ENCODE measurements around the gene APOBEC3G.
A peak's percentile ranks its signal among the peaks of the same experiment; 100 is the strongest.
"Not testable (repeated sequence)": the region's sequence is repeated elsewhere in the genome, so short reads cannot be mapped to it uniquely, and the experiment has no call there.

The APOBEC3G gene

GRCh38 chr22:39077026-39077840 is at the start of gene APOBEC3G:
APOBEC3G (plus strand) TSS chr22:39077275; CDS start chr22:39077362, 87 bp downstream.
- not testable (repeated sequence) for H3K27me3 Mint-ChIP-seq, H3K9me3 Mint-ChIP-seq
- CTCF ChIA-PET, result interaction anchor here (1.1 kb wide), 1 partner anchor 8 kb away, joined by 5 read pairs; no protein-coding TSS in a partner anchor
- H3K36me3 Mint-ChIP-seq, result peaks cover 30% of the 10 kb centered on the region
- H3K4me1 Mint-ChIP-seq, result peaks cover 53% of the 10 kb centered on the region
- peak within 1 kb of the TSS; percentile 94 for H3K4me3 Mint-ChIP-seq
- DNase-seq, result peak; percentile 81
- peak within 1 kb of the TSS; percentile 89 for H3K27ac Mint-ChIP-seq

- no peak for DNase-seq
- Mint-ChIP-seq H3K4me3 (no peak overlapping the region), H3K9me3 (no peaks in the 10 kb centered on the region), H3K4me1 (peaks cover 43% of the 10 kb centered on the region), H3K27ac (no peak overlapping the region), H3K36me3 (peaks cover 34% of the 10 kb centered on the region), H3K27me3 (no peaks in the 10 kb centered on the region)
- CTCF ChIA-PET, result no interaction called here
Observed at GRCh38 chr22:39027717-39028116, 49.4 kb upstream of the APOBEC3G start.

GRCh38 chr22:39028281-39028680 is 48.8 kb upstream of the APOBEC3G start:
- Mint-ChIP-seq H3K4me3 (no peak overlapping the region), H3K27ac (no peak overlapping the region), H3K4me1 (peaks cover 39% of the 10 kb centered on the region), H3K27me3 (no peaks in the 10 kb centered on the region), H3K36me3 (peaks cover 38% of the 10 kb centered on the region), H3K9me3 (no peaks in the 10 kb centered on the region)
- CTCF ChIA-PET, result no interaction called here
- DNase-seq, result no peak

- no peaks in the 10 kb centered on the region for H3K9me3 Mint-ChIP-seq
- DNase-seq, result no peak
- H3K27me3 Mint-ChIP-seq, result no peaks in the 10 kb centered on the region
- CTCF ChIA-PET, result no interaction called here
- no peak overlapping the region for H3K27ac Mint-ChIP-seq
- H3K4me1 Mint-ChIP-seq, result peaks cover 30% of the 10 kb centered on the region
- H3K4me3 Mint-ChIP-seq, result no peak overlapping the region
- peaks cover 36% of the 10 kb centered on the region for H3K36me3 Mint-ChIP-seq
Observed at GRCh38 chr22:39029227-39029626, 47.8 kb upstream of the APOBEC3G start.

GRCh38 chr22:39030705-39031104 is 46.4 kb upstream of the APOBEC3G start:
- no peak for DNase-seq
- H3K9me3 Mint-ChIP-seq, result no peaks in the 10 kb centered on the region
- H3K4me3 Mint-ChIP-seq, result no peak overlapping the region
- H3K27ac Mint-ChIP-seq, result no peak overlapping the region
- peaks cover 15% of the 10 kb centered on the region for H3K4me1 Mint-ChIP-seq
- CTCF ChIA-PET, result interaction anchor here (0.6 kb wide), 1 partner anchor 288 kb away, joined by 4 read pairs; no protein-coding TSS in a partner anchor
- peaks cover 26% of the 10 kb centered on the region for H3K36me3 Mint-ChIP-seq
- no peaks in the 10 kb centered on the region for H3K27me3 Mint-ChIP-seq

GRCh38 chr22:39031434-39032295 is 45.4 kb upstream of the APOBEC3G start:
- not testable (repeated sequence) for H3K9me3 Mint-ChIP-seq, H3K4me3 Mint-ChIP-seq, H3K27me3 Mint-ChIP-seq, DNase-seq, H3K27ac Mint-ChIP-seq
- Mint-ChIP-seq H3K4me1 (peaks cover 16% of the 10 kb centered on the region), H3K36me3 (peaks cover 21% of the 10 kb centered on the region)
- CTCF ChIA-PET, result interaction anchor here (0.6 kb wide), 1 partner anchor 287 kb away, joined by 4 read pairs; no protein-coding TSS in a partner anchor

- H3K36me3 Mint-ChIP-seq, result peaks cover 18% of the 10 kb centered on the region
- CTCF ChIA-PET, result interaction anchor here (0.9 kb wide), 1 partner anchor 53 kb away, joined by 3 read pairs; no protein-coding TSS in a partner anchor
- not testable (repeated sequence) for H3K27ac Mint-ChIP-seq, H3K9me3 Mint-ChIP-seq, H3K27me3 Mint-ChIP-seq, DNase-seq, H3K4me3 Mint-ChIP-seq
- H3K4me1 Mint-ChIP-seq, result peaks cover 42% of the 10 kb centered on the region
Observed at GRCh38 chr22:39037071-39037470, 40.0 kb upstream of the APOBEC3G start.

- H3K36me3 Mint-ChIP-seq, result peaks cover 10% of the 10 kb centered on the region
- CTCF ChIA-PET, result no interaction called here
- peak overlapping the region; percentile 86 for H3K4me3 Mint-ChIP-seq
- peaks cover 52% of the 10 kb centered on the region for H3K4me1 Mint-ChIP-seq
- peak overlapping the region; percentile 88 for H3K27ac Mint-ChIP-seq
- DNase-seq, result no peak
- no peaks in the 10 kb centered on the region for H3K27me3 Mint-ChIP-seq
- H3K9me3 Mint-ChIP-seq, result no peaks in the 10 kb centered on the region
Observed at GRCh38 chr22:39039306-39040126, 37.6 kb upstream of the APOBEC3G start.

GRCh38 chr22:39040155-39040537 is 36.9 kb upstream of the APOBEC3G start:
- Mint-ChIP-seq H3K4me1 (peaks cover 57% of the 10 kb centered on the region), H3K4me3 (peak overlapping the region; percentile 86), H3K36me3 (peaks cover 15% of the 10 kb centered on the region), H3K27ac (peak overlapping the region; percentile 88)
- H3K27me3 Mint-ChIP-seq, DNase-seq, H3K9me3 Mint-ChIP-seq, CTCF ChIA-PET: not testable (repeated sequence)

- H3K9me3 Mint-ChIP-seq, H3K27me3 Mint-ChIP-seq, CTCF ChIA-PET: not testable (repeated sequence)
- Mint-ChIP-seq H3K4me3 (peak within 1 kb of the TSS; percentile 86), H3K36me3 (peaks cover 19% of the 10 kb centered on the region), H3K27ac (peak within 1 kb of the TSS; percentile 89), H3K4me1 (peaks cover 62% of the 10 kb centered on the region)
- peak; percentile 90 for DNase-seq
Observed at GRCh38 chr22:39040538-39041296, 36.4 kb upstream of the APOBEC3G start, which contains the start of gene APOBEC3F. APOBEC3F (plus strand) TSS chr22:39040864; CDS start chr22:39040961, 97 bp downstream.

GRCh38 chr22:39041908-39042307 is 35.2 kb upstream of the APOBEC3G start:
- Mint-ChIP-seq H3K4me3 (peak overlapping the region; percentile 86), H3K9me3 (no peaks in the 10 kb centered on the region), H3K27me3 (no peaks in the 10 kb centered on the region), H3K36me3 (peaks cover 27% of the 10 kb centered on the region), H3K27ac (peak overlapping the region; percentile 89), H3K4me1 (peaks cover 56% of the 10 kb centered on the region)
- CTCF ChIA-PET, result interaction anchor here (0.6 kb wide), 1 partner anchor 171 kb away, joined by 3 read pairs; no protein-coding TSS in a partner anchor
- no peak for DNase-seq

GRCh38 chr22:39043063-39043462 is 34.0 kb upstream of the APOBEC3G start:
- H3K4me1 Mint-ChIP-seq, result peaks cover 54% of the 10 kb centered on the region
- H3K27ac Mint-ChIP-seq, result peak overlapping the region; percentile 67
- H3K9me3 Mint-ChIP-seq, CTCF ChIA-PET, DNase-seq, H3K27me3 Mint-ChIP-seq: not testable (repeated sequence)
- peak overlapping the region; percentile 18 for H3K4me3 Mint-ChIP-seq
- peaks cover 31% of the 10 kb centered on the region for H3K36me3 Mint-ChIP-seq

- H3K9me3 Mint-ChIP-seq, H3K27ac Mint-ChIP-seq, H3K27me3 Mint-ChIP-seq, H3K4me3 Mint-ChIP-seq, DNase-seq, CTCF ChIA-PET: not testable (repeated sequence)
- H3K4me1 Mint-ChIP-seq, result peaks cover 38% of the 10 kb centered on the region
- peaks cover 31% of the 10 kb centered on the region for H3K36me3 Mint-ChIP-seq
Observed at GRCh38 chr22:39045136-39045535, 31.9 kb upstream of the APOBEC3G start.

Data from activated naive CD4-positive, alpha-beta T cell treated with anti-CD3 and anti-CD28 coated beads, Interleukin-2, amount 10 ng/mL, durations not matched to agents 7 days and 5 days (primary cell).